H7 (cell line): ENCODE measurements around the gene WDR1. TPM values are rescaled to one million over a fixed set of nuclear protein-coding genes. Genes with fewer than 3 reads are reported as not detected.
A peak's percentile ranks its signal among the peaks of the same experiment; 100 is the strongest.

Experiments
- DNase-seq: peaks from one replicate; pipeline ENCODE4 v3.0.0; 2012
- H3K27me3 ChIP-seq: 2 replicates; pipeline ENCODE4 v1.6.0; 2011; ENCODE audit warnings: mild to moderate bottlenecking, low read length; ENCODE audit not compliant: control insufficient read depth, insufficient read depth
- H3K36me3 ChIP-seq: replicated peaks from 2 replicates; pipeline ENCODE4 v1.5.1; 2011; ENCODE audit warnings: low read length; ENCODE audit not compliant: control insufficient read depth, insufficient read depth
- H3K4me3 ChIP-seq: 2 replicates; pipeline ENCODE4 v1.5.1; 2011; ENCODE audit warnings: low read depth, mild to moderate bottlenecking, control low read depth, low read length, moderate library complexity; ENCODE audit not compliant: insufficient read depth
- total RNA-seq: library from RNA; depleted of rRNA; stranded (reverse); fragments of >200 nt; shearing (Covaris generic); gene quantifications from 2 replicates; pipeline ENCODE4 v1.2.3, GENCODE V29; 2014; rRNA removed

WDR1 gene, protein sequence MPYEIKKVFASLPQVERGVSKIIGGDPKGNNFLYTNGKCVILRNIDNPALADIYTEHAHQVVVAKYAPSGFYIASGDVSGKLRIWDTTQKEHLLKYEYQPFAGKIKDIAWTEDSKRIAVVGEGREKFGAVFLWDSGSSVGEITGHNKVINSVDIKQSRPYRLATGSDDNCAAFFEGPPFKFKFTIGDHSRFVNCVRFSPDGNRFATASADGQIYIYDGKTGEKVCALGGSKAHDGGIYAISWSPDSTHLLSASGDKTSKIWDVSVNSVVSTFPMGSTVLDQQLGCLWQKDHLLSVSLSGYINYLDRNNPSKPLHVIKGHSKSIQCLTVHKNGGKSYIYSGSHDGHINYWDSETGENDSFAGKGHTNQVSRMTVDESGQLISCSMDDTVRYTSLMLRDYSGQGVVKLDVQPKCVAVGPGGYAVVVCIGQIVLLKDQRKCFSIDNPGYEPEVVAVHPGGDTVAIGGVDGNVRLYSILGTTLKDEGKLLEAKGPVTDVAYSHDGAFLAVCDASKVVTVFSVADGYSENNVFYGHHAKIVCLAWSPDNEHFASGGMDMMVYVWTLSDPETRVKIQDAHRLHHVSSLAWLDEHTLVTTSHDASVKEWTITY
- 219 and 254 TPM in 2 replicates for total RNA-seq

DNA sequence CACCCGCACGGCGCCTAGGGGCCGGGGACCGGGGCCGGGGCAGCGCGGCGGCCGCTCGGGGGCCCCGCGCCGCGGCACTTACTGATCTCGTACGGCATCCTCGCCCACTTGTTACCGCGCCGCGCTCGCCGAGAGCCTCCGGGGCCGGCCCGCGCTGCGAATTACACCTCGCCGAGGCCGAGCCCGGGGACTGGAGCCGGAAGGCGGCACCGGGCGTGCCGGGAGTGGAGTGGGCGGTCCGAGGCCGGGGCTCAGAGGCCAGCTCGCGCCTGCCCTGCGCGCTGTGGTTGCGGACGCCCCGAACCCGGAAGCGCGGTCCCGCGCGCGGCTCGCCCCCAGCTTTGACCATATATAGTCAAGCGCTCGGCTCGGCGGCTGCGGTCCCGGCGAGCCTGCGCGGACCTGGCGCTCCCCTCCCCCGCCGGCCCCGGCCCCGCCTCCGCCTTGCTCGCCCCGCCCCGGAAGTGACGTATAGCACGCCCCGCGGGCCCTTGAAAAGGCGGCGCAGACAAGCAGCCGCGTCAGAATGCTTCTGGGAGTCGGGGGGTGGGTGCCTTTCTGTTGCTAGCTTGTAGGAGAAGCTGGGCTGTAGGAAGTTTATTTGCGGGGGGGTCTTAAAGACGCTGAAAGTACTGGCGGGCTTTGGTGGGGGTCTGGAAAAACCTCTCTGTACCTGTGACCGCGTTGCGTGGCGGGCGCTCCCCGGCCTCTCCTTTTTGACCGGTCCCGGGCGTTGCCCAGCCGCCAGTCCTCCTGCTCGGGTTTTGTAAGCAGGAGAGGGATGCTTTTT, at the start of gene WDR1:
Gene WDR1, minus strand, starts transcription at position 231 of the 790 bp plus-strand sequence. Its CDS starts 133 bp downstream, at position 98.
- Histone ChIP-seq H3K36me3 (peaks cover 23% of the 10 kb centered on the region), H3K27me3 (no peaks in the 10 kb centered on the region), H3K4me3 (peak within 1 kb of the TSS; percentile 82)
- peak; percentile 98 for DNase-seq

DNA sequence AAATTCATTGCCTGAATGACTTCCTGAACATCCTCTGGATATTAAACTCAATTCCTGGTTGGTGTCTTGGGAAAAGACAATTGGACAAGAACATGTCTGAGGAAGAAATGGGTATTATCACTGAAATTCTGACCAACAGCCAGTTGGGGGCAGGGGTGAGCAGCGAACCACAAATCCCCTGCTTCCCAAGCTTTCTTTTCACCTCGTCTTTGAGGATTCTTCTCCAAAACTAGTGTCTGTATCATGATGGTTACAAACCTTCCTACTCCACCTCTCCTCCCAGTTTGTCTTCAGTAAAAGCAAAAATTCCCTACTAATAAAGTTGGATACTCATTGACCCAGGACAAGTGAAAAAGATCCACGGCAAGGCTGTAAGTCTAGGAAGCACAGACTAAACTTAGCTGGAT, 48.3 kb upstream of the WDR1 start:
- H3K4me3 ChIP-seq = no peak overlapping the region
- no peaks in the 10 kb centered on the region for H3K27me3 ChIP-seq
- DNase-seq = peak; percentile 67
- no peaks in the 10 kb centered on the region for H3K36me3 ChIP-seq

DNA sequence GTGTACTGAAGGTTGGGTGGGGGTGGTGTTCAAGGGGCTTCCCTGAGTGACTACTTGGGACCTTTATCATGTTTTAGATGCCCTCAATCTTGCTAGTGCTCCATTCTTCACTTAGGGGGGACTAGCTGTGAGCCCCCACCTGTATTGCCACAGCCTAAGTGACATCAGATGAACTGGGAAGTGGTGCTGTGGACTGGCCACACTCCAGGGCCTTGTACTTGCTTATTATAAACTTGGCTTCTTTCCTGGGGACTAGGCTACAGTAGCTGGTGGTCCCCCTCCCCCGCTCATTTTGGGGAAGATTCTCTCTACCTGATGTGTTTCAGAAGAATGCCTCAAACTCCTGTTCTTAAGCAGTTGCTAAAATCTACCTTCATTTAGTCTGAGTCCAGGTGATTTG, 46.7 kb upstream of the WDR1 start:
- no peaks in the 10 kb centered on the region for H3K36me3 ChIP-seq
- no peak for DNase-seq
- H3K27me3 ChIP-seq = no peaks in the 10 kb centered on the region
- no peak overlapping the region for H3K4me3 ChIP-seq

DNA sequence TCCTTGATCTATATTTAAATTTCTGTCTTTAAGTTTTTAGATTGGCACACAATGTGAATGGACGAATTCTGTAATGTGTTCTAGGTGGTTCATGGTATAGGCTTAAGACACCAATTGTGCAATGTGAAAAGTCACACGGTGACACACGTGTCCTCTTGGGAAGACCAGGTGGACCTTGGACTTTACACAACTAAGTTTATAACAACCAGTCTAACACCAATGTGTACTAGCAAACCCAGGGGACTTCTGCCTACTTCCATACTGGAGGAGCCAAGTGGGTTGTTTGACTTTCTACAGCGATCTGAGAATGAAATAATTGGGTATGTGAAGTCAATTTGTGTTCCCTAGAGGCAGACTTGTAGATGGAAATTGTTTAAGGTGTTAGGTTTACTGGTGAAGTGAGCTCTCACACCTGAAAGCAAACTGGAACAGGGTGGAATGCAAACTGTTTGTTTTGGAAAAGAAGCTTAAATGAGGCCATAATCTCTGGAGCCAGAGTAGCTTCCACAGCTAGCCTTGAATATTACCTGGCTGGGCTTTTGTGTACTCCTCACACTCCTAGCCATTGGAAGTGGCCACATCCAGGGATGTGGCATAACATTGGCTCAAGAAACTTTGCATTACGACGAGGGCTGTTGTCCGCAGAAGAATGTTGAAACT, 45.9 kb upstream of the WDR1 start:
- no peak for DNase-seq
- no peak overlapping the region for H3K4me3 ChIP-seq
- no peaks in the 10 kb centered on the region for H3K36me3 ChIP-seq
- H3K27me3 ChIP-seq = no peaks in the 10 kb centered on the region

DNA sequence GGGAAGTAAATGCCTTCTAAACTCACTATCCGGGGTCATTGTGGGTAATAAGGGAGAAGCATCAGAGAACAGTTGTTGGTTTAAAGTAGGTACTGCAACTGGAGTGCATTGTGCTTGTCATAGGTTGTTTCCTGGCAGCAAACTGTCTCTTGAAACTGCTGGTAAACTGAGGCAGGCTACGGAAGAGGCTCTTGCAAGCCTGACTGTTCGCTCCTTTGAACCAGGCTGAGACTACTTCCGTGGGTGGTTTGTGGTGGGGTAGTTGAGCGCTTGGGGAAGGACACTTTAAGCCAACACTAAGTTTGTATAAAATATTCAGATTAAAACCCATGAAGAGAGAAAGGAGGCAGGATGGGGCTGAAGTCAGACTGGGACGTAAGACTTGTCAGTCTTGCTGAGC, 45.2 kb upstream of the WDR1 start:
- no peak for DNase-seq
- Histone ChIP-seq H3K27me3 (no peaks in the 10 kb centered on the region), H3K36me3 (no peaks in the 10 kb centered on the region), H3K4me3 (no peak overlapping the region)

DNA sequence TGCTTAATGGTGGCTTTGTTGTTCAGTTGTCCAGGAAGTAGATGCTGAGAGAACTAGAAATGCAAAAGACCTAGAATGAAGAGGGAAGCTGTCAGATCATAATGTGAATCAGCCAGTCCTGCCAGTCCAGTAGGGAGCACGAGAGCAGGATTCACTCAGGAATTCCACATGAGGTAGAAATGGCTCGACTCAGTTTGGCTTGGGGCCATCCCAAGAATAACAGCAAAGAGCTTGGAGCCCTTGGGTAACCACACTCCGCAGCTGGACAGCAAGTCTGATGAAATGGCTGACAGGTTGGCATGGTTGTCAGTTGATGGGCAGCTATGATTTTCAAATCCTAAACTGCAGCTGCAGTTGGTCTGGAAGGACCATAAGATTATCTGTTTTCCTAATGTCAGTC, 44.5 kb upstream of the WDR1 start:
- Histone ChIP-seq H3K36me3 (no peaks in the 10 kb centered on the region), H3K4me3 (no peak overlapping the region), H3K27me3 (no peaks in the 10 kb centered on the region)
- DNase-seq = no peak

DNA sequence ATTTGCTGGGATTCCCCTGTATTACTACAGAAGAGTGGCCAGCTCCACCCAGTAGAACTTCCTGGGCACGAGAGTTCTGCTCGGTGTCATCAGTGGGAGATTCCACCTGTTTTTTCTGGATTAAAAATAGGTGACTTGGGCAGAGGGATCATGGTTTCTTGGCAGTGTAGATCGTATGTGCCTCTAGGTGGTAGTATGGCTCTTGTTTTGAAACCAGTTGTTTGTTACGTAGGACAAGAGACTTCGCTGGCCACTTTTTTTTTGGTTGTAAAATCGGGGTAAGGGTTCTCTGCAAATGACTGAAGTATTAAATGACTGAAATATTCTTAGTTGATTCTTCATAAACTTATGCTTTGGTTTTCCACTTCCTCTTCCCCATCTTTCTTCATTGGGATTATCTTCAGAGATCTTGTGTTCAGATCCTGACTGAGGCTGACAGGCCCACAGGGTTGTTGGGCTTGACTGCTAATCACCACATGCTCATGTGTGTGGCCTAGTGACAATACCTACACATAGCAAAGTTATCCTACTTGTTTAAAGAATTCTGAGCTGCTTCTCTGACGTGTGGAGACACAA, 43.8 kb upstream of the WDR1 start:
- Histone ChIP-seq H3K4me3 (no peak overlapping the region), H3K36me3 (no peaks in the 10 kb centered on the region), H3K27me3 (no peaks in the 10 kb centered on the region)
- peak; percentile 50 for DNase-seq

DNA sequence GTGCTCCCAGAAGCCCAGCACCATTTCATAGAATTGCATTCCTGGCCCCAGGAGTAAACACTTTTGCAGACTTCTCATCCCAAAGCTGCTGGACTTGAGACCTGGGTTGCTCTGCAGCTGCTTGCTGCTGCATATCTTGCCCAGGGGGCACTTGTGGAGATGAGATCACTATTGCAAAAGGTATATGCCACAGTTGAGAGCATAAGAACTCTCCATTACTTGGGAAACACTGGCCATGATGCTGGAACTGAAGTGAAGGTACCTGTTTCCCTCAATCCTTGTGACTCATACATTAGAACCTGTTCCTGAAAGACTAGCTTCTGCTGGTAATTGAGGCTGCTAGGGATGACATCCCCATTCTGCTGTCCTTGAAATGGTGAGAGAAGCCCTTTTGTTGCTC, 43.1 kb upstream of the WDR1 start:
- H3K36me3 ChIP-seq = no peaks in the 10 kb centered on the region
- no peak for DNase-seq
- no peaks in the 10 kb centered on the region for H3K27me3 ChIP-seq
- no peak overlapping the region for H3K4me3 ChIP-seq

DNA sequence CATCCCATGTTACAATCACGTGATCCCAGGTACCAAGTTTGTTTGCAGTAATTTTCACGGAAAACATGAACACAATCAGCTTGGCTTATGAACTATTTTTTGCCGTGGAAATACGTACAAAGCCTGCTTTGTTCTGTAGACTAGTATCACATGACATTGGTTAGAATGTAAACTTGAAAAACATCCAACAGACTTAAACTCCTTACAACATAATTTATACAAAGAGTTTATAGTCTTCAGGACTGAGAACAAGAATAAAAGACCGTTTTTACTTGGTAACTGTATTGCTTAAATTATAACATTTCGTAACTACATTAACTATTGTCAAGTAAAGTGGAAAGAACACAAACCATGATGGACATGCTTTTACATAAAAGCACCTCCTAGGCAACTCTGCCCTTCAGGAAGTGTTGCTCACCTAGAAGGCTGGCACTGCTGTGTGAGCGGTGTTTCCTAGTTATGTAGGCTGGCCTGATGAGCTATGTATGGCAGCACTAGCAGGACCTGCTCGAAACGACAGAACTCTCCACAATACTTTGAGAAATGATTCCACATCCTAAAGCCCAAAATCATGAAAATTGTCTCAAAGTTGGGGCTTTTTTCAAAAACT, 41.8 kb upstream of the WDR1 start:
- H3K4me3 ChIP-seq = no peak overlapping the region
- H3K36me3 ChIP-seq = no peaks in the 10 kb centered on the region
- DNase-seq = no peak
- no peaks in the 10 kb centered on the region for H3K27me3 ChIP-seq

DNA sequence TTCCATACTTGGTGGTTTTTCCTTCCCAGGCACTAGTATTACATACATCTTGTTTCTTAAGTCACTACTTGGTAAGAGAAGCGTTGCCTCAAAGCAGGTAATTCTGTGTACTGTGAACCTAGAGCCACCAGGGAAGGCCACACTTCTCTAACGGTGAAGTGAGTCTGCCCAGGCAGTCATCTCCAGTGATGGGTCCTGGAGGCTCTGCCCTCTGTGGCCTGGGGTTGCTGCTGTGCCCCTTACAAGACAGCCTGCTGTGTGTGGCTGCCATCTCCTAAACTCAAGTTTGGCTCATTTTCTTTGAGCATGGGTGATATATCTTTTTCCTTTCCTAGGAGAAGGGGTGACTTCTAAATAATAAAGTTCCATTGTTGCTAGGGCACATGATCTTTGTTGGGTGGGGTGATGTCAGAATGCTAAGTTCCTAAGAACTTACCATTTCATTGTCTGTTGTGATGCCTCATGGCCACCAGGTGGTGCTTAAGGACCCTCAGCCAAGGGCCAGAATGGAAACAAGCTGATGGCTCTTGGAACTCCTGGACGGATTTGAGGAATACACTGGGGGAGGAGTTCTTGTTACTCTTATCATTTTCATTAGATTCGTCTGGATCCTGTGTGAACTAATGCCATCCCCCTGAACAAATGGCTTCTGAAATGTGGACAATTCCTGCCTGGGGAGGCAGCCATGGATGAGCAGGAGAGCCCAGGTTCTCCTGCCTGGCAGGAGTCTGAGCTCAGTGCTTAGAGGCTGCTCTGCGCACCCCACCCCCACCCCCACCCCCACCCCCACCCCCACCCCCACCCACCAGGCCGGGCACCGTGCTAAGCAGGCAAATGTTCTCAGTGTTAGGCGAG, 41.1 kb upstream of the WDR1 start:
- Histone ChIP-seq H3K4me3 (no peak overlapping the region), H3K36me3 (no peaks in the 10 kb centered on the region), H3K27me3 (no peaks in the 10 kb centered on the region)
- peak; percentile 87 for DNase-seq

DNA sequence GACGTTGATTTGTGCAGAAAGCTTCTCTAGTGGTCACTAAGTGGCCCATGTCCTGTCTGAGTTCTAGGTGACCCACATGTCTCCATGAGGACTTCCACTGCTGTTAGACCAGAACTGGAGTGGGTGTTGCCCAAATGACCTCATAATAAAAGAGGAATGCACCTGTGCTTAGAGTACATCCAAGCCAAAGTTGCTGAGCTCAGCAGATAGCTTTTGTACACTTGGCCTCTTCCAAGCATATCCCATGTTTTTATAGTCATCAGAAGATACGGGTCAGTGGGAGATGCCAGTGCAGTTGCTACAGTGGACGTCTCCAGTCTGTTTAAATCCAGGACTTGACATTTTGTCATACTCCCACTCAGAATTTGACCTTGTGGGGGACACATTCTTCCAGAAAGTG, 37.6 kb upstream of the WDR1 start:
- Histone ChIP-seq H3K27me3 (no peaks in the 10 kb centered on the region), H3K36me3 (no peaks in the 10 kb centered on the region), H3K4me3 (no peak overlapping the region)
- DNase-seq = no peak

DNA sequence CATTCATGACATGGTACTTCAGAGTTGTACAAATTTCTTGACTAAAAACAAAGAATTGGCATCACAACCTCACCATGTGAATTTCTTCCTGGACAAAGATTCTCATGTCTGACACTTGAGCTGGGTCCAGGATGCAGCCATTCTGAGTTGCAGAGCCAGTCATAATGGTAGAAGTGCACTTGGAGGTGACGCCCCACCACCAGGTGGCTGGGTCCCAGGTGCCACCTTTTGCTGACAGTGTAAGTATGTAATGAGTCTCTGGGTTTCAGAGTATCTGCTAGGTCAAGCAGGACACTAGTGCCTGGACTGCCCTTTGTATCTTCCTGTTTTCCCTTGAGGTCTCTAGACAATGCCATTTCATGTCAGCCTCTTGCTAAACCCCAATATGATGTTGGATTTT, 36.6 kb upstream of the WDR1 start:
- Histone ChIP-seq H3K27me3 (no peaks in the 10 kb centered on the region), H3K4me3 (no peak overlapping the region)

DNA sequence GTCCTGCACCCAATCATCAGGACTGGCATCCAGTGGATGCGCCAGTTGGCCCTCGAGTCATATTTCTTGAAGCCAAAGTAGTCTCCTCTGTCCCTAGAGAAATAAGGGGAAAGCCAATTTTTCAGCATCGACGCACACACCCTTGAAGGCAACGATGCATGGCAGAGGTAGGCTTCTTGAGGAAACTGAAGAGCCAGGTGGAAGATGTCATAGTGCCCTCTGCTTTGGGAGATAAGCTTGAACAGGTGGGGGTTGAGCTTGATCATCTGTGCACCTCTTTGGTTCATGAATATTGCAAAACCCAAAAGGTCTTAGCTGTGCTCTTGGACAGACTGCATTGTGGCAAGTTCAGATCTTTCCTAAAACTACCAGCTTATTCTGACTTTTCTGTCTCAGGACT, 34.6 kb upstream of the WDR1 start:
- no peak for DNase-seq
- Histone ChIP-seq H3K36me3 (no peaks in the 10 kb centered on the region), H3K27me3 (no peaks in the 10 kb centered on the region), H3K4me3 (no peak overlapping the region)

More for the DNA sequence above, 36.6 kb upstream of the WDR1 start:
- no peak for DNase-seq
- no peaks in the 10 kb centered on the region for H3K36me3 ChIP-seq
